ENCODE data around the gene VSTM4.

The VSTM4 gene

GRCh38 chr10:49075743-49076142, 39.6 kb downstream of the VSTM4 start:
- DNase-seq (ENCODE audit: extremely low read depth in 1 of 2, low read depth in 1 of 2): no peak

DNA sequence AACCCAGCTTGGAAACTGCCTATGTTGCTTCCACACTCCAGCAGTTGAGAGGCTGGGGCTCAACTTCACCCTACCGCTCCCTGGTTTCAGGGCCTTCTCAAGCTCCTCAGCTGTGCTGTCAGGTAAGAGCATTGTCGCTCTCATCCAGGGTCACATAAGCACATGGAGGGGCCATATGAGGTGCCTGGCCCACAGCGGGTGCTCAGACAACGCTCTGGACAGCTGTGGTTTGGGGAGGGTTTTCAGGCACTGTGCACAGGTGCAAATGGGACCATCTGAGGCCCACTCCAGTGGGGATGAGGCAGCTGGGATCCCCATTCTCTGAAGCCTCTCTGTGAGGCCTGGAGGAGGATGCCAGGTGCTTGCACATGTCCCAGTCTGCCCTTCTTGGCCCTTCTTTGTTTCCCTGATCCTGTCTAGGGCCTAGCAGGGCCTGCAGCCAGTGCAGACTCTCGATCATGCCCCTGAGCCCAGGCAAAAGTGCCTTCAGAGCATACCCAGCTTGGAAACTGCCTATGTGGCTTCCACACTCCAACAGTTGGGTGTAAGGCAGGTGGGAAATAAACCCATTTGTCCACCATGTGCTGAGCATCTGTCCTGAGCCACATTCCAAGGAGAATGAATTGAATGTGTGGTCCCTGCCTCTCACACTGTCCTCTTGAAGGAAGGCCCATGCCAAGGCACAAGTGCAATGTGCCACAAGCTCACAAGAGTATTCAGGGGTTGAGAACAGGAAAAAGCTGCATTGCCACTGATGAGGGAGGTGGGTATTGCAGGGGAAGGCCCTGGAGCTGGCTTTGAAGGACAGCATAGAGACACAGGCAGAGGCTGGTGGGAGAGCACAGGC, 40.3 kb downstream of the VSTM4 start:
- DNase-seq (ENCODE audit: extremely low read depth in 1 of 2, low read depth in 1 of 2): no peak

GRCh38 chr10:49072166-49072885, 43.0 kb downstream of the VSTM4 start:
- no peak for DNase-seq (ENCODE audit: extremely low read depth in 1 of 2, low read depth in 1 of 2)

DNA sequence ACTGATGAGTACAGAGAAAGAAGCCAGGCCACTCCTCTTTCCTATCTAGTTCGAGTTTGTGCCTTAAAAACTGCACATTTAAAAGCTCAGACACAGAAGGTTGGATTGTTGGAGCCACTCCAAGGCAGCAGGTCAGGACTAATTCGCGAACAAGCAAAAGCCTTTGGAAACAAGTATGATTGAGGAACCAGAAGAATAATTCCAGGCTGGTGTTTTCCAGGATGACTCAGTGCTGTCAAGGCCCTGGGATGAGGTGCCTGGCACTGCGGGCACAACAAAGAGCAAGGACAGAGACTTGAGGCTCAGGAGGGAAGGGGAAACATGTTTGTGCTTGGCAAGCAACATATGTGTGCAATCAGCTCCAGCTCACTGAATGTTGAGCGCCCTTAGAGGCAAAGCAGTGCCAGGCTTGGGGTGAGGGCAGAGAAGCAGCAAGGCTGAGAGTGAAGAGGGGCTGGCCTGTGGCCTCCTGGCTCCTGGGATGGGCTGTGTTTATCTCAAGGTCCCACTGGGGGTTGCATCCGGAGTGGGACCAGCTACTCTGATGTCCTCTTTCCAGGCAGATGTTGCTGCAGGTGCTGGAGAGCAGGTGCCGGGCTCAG, 44.1 kb downstream of the VSTM4 start:
- no peak for DNase-seq (ENCODE audit: extremely low read depth in 1 of 2, low read depth in 1 of 2)

DNA sequence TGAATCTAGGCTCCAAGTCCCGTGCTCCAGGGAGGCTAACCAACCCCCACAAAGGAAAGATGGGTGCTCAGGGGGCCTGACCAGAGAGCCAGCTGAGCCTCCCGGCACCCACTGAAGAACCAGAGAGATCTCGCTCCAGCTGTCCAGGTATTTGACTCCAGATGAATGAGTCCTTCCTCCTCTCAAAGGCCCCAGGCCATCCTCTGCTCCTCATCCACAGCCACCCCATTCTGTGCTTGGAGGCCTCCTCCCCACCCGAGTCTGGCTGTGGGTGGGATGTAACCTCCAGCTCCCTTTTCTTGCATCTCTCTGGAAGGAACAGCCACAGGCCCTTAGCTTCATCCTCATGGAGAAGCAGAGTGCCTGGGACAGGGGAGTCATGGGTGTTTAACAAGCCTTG, 44.6 kb downstream of the VSTM4 start:
- DNase-seq (ENCODE audit: extremely low read depth in 1 of 2, low read depth in 1 of 2): no peak

DNA sequence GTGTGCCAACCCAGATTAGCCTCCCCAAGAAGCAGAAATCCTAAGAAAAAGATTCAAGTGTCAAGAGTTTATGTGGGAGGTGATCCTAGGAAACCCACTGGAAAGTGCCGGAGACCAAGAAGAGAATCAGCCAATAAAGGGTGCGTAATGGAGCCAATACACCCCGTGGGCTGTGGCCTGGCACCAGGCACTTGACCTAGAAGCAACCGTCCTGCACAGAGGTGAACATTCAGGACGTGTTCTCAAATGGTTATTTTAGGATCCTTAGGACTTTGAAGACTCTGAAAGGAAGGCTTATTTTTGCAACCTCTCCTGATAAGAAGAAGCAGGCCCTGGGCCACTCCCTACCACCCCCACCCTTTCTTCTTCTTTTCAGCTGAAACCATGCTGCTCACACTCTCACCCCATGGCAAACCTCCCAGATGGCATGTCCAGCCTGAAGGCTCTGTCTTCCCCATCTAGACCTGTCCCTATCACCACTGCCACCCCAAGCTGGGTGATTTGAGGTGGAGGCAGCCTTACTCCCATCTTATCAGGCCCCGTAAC, 46.6 kb downstream of the VSTM4 start:
- no peak for DNase-seq (ENCODE audit: extremely low read depth in 1 of 2, low read depth in 1 of 2)

GRCh38 chr10:49068209-49068608, 47.1 kb downstream of the VSTM4 start:
- no peak for DNase-seq (ENCODE audit: extremely low read depth in 1 of 2, low read depth in 1 of 2)

GRCh38 chr10:49066944-49067730, 48.2 kb downstream of the VSTM4 start:
- DNase-seq (ENCODE audit: extremely low read depth in 1 of 2, low read depth in 1 of 2): no peak

DNA sequence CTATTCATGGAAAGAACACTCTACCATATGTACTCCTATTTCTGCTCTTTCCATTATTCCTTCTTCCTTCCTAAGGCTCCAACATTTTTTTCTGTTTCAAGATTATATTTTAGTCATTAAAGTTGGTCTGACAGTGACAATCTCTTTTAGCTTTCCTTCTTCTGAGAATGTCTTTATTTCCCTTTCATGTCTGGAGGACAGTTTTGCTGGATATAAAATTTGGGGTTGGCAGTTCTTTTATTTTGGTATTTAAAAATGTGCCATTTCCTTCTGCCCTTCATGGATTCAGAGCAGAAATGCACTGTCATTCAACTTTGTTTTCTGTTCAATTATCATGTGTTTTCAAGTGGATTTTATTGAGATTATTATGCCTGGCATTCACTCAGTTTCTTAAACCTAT, 53.1 kb downstream of the VSTM4 start:
- no peak for DNase-seq (ENCODE audit: extremely low read depth in 1 of 2, low read depth in 1 of 2)

GRCh38 chr10:49061667-49062066, 53.7 kb downstream of the VSTM4 start:
- no peak for DNase-seq (ENCODE audit: extremely low read depth in 1 of 2, low read depth in 1 of 2)

- DNase-seq (ENCODE audit: extremely low read depth in 1 of 2, low read depth in 1 of 2): no peak
Measured at GRCh38 chr10:49058463-49059255, 56.7 kb downstream of the VSTM4 start.

DNA sequence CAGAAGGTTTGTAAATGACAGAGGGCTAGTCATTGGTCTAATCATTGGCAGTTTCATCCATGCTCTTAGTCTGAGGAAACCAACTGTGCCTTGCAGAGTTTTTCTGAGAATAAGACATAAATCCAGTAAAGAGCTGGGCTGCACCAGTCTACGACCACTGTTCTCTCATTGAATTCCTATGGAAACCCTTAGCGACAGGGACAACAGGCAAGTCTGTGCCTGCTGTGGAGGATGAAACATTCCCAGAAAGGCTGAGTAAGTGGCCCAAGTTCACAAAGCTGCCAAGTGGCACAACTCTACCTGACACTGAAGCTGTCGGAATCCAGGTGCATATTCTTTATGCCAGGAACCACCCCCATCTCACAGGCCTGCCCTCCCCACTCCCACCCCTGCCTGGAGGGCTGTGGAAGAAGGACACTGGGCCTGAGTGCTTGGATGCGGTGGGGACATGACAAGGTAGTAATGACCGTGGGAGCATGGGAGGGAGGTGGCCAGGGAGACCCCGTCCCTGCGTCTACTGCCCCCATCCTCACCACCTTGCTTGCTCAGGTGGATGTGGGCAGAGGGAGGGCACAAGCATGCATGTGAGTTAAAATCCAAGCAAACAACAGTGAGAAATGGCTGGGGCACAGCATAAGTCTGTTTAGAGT, 58.0 kb downstream of the VSTM4 start:
- DNase-seq (ENCODE audit: extremely low read depth in 1 of 2, low read depth in 1 of 2): no peak

DNA sequence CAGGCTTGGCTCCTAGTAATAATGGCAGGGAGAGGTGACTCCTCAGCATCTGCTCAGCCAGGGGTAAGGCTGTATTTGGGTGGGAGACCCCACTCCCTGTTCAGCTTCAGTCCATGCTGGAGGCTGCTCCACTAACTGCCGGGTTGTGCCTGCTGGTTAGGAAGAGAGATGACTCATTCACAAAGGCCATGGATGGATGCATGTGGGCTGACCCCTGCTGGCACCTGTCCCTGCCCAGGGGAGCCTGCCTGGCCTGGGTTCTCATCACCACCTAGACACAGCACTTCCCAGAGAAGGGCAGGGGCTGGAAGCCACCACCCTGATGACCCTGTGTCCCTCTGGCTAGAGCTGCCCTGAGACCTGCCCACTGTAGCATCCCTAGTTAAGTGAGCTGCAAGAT, 59.0 kb downstream of the VSTM4 start:
- no peak for DNase-seq (ENCODE audit: extremely low read depth in 1 of 2, low read depth in 1 of 2)

DNA sequence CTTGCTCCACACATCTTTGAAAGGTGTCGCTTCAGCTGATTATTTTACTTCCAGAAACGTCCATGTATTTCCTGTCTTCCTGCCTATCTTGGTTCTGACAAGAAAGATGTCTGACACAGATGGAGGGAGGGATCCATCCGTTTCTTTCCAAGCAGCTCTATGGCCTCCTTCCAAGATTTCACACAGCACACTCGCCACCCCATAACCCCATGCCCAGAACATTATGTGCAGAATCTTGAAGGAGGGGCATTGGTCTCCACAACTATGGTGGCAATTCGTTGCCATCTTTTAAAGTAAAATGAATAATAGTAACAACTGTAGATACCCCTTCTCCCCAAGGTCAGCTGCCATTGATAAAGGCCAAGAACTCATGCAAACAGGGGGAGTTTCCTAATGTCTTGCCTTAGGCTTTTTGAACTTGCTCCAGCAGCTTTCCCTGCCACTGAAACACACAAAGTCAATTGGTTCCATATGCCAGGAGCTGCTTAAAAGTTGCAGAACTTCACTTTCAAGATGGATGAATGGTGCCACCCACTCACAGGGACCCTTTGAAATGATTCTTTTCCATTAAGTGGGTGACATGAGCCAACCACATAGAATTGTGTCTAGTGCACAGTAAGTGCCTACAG, 60.0 kb downstream of the VSTM4 start:
- no peak for DNase-seq (ENCODE audit: extremely low read depth in 1 of 2, low read depth in 1 of 2)

DNA sequence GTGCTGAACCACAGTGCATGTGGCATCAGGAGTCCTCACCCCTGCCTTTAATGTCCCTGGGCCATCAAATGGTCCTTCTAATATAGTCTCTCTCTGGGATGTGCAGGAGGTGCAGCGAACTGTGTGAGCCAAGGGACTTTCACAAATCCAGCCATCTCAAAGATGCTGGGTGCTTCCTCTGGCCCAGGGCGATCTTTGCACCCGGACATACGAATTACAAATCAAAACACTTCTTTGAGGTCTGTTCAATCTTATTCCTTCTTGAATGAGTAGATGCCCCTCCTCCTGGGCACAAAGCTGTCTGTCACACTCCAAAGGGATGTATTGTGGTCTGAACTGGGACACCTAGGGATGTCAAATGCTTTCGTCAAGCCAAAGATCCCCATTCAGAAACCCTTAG, 60.6 kb downstream of the VSTM4 start:
- no peak for DNase-seq (ENCODE audit: extremely low read depth in 1 of 2, low read depth in 1 of 2)

- no peak for DNase-seq (ENCODE audit: extremely low read depth in 1 of 2, low read depth in 1 of 2)
Measured at GRCh38 chr10:49053998-49054692, 61.2 kb downstream of the VSTM4 start.

DNA sequence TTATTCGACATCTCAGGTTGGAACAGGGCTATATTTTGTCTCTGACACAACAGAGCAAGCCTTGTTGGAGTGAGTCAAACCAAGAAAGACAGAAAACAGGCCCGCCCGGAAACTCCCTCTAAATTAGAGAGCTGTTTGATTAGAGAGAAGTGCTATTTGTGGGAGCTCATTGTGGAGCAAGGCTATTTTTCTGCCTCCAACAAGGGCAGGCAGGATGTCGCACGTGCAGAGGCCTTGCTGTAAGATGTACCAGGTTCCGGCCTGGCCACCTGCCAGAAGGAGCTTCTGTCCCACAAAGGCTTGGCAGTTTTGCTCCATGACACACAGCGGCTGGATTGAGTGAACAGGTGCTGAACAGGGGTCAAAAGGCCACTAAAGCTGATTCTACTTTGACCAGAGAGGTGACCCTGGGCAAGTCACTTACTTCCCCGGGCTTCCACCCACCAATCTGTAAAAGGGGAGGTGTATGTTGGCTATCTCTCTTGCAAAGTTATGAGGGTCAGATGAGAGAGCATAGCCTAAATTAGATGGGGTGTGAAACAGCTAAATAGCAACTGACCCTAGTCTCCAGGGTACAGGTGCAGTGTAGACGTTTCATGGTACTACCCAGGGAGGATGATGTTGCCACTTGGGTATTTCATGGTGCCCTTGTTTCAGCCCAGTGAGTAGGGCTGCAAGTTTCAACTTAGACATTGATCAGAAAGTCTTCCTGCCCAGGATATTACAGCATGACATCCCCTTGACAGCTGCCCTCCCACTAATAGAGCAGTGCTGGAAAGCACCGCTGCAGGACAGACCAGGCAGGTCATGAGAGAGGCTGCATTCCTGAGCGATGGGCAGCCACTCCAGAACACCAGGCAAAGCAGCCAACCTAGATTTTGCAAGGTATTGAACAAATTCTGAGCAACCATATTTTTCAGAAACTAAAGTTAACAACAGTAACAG, 62.0 kb downstream of the VSTM4 start:
- no peak for DNase-seq (ENCODE audit: extremely low read depth in 1 of 2, low read depth in 1 of 2)
